PC-9 (cell line): Measurements from ENCODE around the gene DBN1. TPM values are rescaled to one million over a fixed set of nuclear protein-coding genes. Genes with fewer than 3 reads are reported as not detected.

Experiments
- BruUV-seq: library from RNA; stranded (reverse); fragments of 400-500 nt; replicated peaks from 2 replicates; lab custom pipeline; 2021; lab: Mats Ljungman, UMichigan
- CTCF ChIA-PET: fragments of 300-600 bp; sonication (Branson Sonifier 250); formaldehyde crosslinking; loops from one replicate; lab custom pipeline; 2022; ENCODE audit warnings: antibody characterized with exemption; lab: Charles Lee
- POLR2A ChIA-PET: fragments of 300-600 bp; sonication (Branson Sonifier 250); formaldehyde crosslinking; loops from one replicate; lab custom pipeline; 2022; ENCODE audit warnings: antibody characterized with exemption; ENCODE audit not compliant: unreplicated experiment; lab: Charles Lee
- DNase-seq, 2 experiments: peaks; one replicate each; pipeline versions ENCODE4 v3.0.0 to v3.0.0-alpha.2; 2015 to 2022; ENCODE audit warnings: mixed read lengths in 1 of 2
- H2AFZ ChIP-seq: fragments of 200-600 bp; sonication (generic); 2 replicates; pipeline ENCODE4 v1.8.1; 2017; ENCODE audit warnings: antibody characterized with exemption
- H3F3A ChIP-seq: fragments of 200-600 bp; sonication (generic); 2 replicates; pipeline ENCODE4 v1.8.1; 2017; ENCODE audit warnings: antibody characterized with exemption, mild to moderate bottlenecking, low read depth; ENCODE audit not compliant: insufficient read depth
- H3K27ac ChIP-seq: fragments of 200-600 bp; sonication (generic); 2 replicates; pipeline ENCODE4 v1.6.1; 2016; ENCODE audit warnings: mixed run types
- H3K27me3 ChIP-seq: fragments of 200-600 bp; sonication (generic); 2 replicates; pipeline ENCODE4 v1.6.1; 2016; ENCODE audit warnings: low read depth, mixed run types; ENCODE audit not compliant: insufficient read depth
- H3K36me3 ChIP-seq: fragments of 200-600 bp; sonication (generic); 2 replicates; pipeline ENCODE4 v1.6.1; 2016; ENCODE audit warnings: low read depth, mixed run types
- H3K4me1 ChIP-seq: fragments of 200-600 bp; sonication (generic); replicated peaks from 2 replicates; pipeline ENCODE4 v1.6.1; 2016; ENCODE audit warnings: mixed run types; ENCODE audit not compliant: insufficient read depth
- H3K4me2 ChIP-seq: fragments of 200-600 bp; sonication (generic); 2 replicates; pipeline ENCODE4 v1.6.1; 2017; ENCODE audit warnings: mixed run types
- H3K4me3 ChIP-seq: fragments of 200-600 bp; sonication (generic); 2 replicates; pipeline ENCODE4 v1.6.1; 2016; ENCODE audit warnings: mixed run types
- H3K79me2 ChIP-seq: fragments of 200-600 bp; sonication (generic); 2 replicates; pipeline ENCODE4 v1.6.1; 2017; ENCODE audit warnings: low read depth, mixed run types
- H3K9me2 ChIP-seq: fragments of 200-600 bp; sonication (generic); 2 replicates; pipeline ENCODE4 v1.8.1; 2017; ENCODE audit warnings: mild to moderate bottlenecking; ENCODE audit not compliant: insufficient read depth
- H3K9me3 ChIP-seq: fragments of 200-600 bp; sonication (generic); 2 replicates; pipeline ENCODE4 v1.8.1; 2016; ENCODE audit warnings: low read depth; ENCODE audit not compliant: insufficient read depth
- H4K20me1 ChIP-seq: fragments of 200-600 bp; sonication (generic); 2 replicates; pipeline ENCODE4 v1.8.1; 2017; ENCODE audit not compliant: insufficient read depth
- EZH2 ChIP-seq: fragments of 200-600 bp; sonication (generic); IDR thresholded peaks from 2 replicates; pipeline ENCODE4 v1.8.0; 2017; ENCODE audit warnings: antibody characterized with exemption, low read depth
- intact Hi-C: fragments of 100-400 bp; cut with micrococcal nuclease; formaldehyde crosslinking; loops from one replicate; pipeline ENCODE4 v1.10.0; 2022; ENCODE audit not compliant: unreplicated experiment
- total RNA-seq: library from RNA; stranded (reverse); gene quantifications from 2 replicates; pipeline ENCODE4 v1.2.3, GENCODE V29; 2021
- TF ChIP-seq, protein P1 (sequence below): fragments of 200-600 bp; sonication (generic); conservative IDR thresholded peaks from 2 replicates; pipeline ENCODE4 v1.6.1; 2017; ENCODE audit warnings: mixed run types, antibody characterized with exemption, mild to moderate bottlenecking, moderate library complexity

The DBN1 gene
- total RNA-seq, 1 experiment from 2014 or later: 144 TPM

DNA sequence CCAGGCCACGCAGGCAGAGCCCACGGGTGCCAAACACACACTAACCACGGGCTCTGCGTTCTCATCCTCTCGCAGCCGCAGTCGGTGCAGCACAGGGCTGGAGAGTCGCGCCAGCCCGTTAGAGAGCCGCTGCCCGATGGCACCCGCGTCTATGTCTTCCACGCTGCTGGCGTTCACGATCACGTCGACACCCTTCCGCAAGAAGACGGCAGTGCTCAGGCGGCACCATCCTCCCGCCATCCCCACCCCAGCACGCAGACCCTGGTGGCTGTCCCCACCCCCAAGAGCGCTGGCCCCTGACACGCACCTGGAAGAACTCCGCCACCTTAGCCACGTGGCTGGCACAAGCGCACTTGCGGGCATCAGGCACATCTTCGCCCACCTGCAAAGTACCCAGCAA is 6.0 kb downstream of the DBN1 start:
- no peaks in the 10 kb centered on the region for H3K27me3 ChIP-seq
- no peaks in the 10 kb centered on the region for H3K9me3 ChIP-seq
- no peak overlapping the region for H2AFZ ChIP-seq
- H3K79me2 ChIP-seq: peaks cover 19% of the 10 kb centered on the region; the same call in 1 of the 2 replicates
- no peak overlapping the region for H3K27ac ChIP-seq
- H3K4me1 ChIP-seq: peaks cover 20% of the 10 kb centered on the region
- peaks cover 21% of the 10 kb centered on the region for H3F3A ChIP-seq
- no peak overlapping the region for H3K4me3 ChIP-seq
- no peaks in the 10 kb centered on the region for H3K9me2 ChIP-seq
- TF ChIP-seq EZH2: no peak
- TF ChIP-seq, protein P1, sequence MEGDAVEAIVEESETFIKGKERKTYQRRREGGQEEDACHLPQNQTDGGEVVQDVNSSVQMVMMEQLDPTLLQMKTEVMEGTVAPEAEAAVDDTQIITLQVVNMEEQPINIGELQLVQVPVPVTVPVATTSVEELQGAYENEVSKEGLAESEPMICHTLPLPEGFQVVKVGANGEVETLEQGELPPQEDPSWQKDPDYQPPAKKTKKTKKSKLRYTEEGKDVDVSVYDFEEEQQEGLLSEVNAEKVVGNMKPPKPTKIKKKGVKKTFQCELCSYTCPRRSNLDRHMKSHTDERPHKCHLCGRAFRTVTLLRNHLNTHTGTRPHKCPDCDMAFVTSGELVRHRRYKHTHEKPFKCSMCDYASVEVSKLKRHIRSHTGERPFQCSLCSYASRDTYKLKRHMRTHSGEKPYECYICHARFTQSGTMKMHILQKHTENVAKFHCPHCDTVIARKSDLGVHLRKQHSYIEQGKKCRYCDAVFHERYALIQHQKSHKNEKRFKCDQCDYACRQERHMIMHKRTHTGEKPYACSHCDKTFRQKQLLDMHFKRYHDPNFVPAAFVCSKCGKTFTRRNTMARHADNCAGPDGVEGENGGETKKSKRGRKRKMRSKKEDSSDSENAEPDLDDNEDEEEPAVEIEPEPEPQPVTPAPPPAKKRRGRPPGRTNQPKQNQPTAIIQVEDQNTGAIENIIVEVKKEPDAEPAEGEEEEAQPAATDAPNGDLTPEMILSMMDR: no peak
- H3K36me3 ChIP-seq: peaks cover 4% of the 10 kb centered on the region; the same call in 1 of the 2 replicates
- BruUV-seq: no TSS peak
- intact Hi-C loops: no loop called here
- H3K4me2 ChIP-seq: no peak overlapping the region
- POLR2A ChIA-PET: no interaction called here
- CTCF ChIA-PET: no interaction called here
- no peak for DNase-seq
- peaks cover 24% of the 10 kb centered on the region for H4K20me1 ChIP-seq

DNA sequence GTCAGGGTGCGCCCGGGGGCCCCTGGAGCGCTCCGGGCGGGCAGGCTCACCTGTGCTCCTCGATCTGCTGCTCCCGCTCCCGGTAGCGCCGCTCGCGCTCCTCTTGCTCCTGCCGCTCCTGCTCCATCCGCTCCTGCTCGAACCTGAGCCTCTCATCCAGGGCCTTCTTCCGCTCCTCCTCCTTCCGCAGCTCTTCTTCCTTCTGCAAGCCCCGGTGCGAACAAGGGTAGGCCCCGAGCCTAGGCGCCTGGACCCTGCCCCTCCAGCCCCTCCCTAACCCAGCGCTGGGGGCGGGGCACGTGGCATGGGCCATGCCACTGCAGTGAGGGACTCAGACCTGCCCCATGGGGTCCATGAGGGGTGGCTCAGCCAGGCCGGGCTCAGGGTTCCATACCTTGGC is 6.6 kb downstream of the DBN1 start:
- H3K9me2 ChIP-seq: no peaks in the 10 kb centered on the region
- TF ChIP-seq, protein P1: no peak
- TF ChIP-seq EZH2: no peak
- no peaks in the 10 kb centered on the region for H3K27me3 ChIP-seq
- H3K9me3 ChIP-seq: no peaks in the 10 kb centered on the region
- peaks cover 15% of the 10 kb centered on the region for H3K4me1 ChIP-seq
- CTCF ChIA-PET: no interaction called here
- POLR2A ChIA-PET: no interaction called here
- H3K79me2 ChIP-seq: peaks cover 13% of the 10 kb centered on the region; the same call in 1 of the 2 replicates
- no peak overlapping the region for H3K27ac ChIP-seq
- no peak for DNase-seq
- H2AFZ ChIP-seq: no peak overlapping the region
- H3F3A ChIP-seq: peaks cover 21% of the 10 kb centered on the region
- H3K36me3 ChIP-seq: peaks cover 4% of the 10 kb centered on the region; the same call in 1 of the 2 replicates
- H4K20me1 ChIP-seq: peaks cover 24% of the 10 kb centered on the region
- intact Hi-C loops: no loop called here
- no peak overlapping the region for H3K4me3 ChIP-seq
- no peak overlapping the region for H3K4me2 ChIP-seq
- no TSS peak for BruUV-seq

DNA sequence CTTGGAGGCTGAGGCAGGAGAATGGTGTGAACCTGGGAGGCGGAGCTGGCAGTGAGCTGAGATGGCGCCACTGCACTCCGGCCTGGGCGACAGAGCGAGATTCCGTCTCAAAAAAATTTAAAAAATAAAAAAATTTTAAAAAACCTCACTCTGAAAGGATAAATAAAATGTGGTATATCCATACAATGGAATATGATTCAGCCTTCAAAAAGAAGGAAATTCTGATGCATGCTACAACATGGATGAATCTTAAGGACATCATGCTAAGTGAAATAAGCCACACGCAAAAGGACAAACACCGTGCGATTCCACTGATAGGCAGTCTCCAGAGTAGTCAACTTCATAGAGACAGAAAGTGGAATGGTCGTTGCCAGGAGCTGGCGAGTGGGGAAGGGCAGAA is 8.4 kb downstream of the DBN1 start:
- BruUV-seq: no TSS peak
- Histone ChIP-seq H4K20me1 (peaks cover 19% of the 10 kb centered on the region), H3K79me2 (no peaks in the 10 kb centered on the region), H3K4me2 (no peak overlapping the region), H3K4me1 (no peaks in the 10 kb centered on the region; the same call in 1 of the 2 replicates), H3K4me3 (no peak overlapping the region), H2AFZ (no peak overlapping the region), H3K9me2 (no peaks in the 10 kb centered on the region), H3F3A (peaks cover 21% of the 10 kb centered on the region), H3K9me3 (no peaks in the 10 kb centered on the region), H3K27me3 (no peaks in the 10 kb centered on the region), H3K36me3 (peaks cover 4% of the 10 kb centered on the region; the same call in 1 of the 2 replicates), H3K27ac (no peak overlapping the region)
- no peak for TF ChIP-seq EZH2
- TF ChIP-seq, protein P1: no peak
- ChIA-PET POLR2A (no interaction called here), CTCF (no interaction called here)
- intact Hi-C loops: no loop called here
- no peak for DNase-seq
